T-helper 1 cell (primary cell): Measurements from ENCODE around the gene PRC1.
"Not testable (repeated sequence)": the region's sequence is repeated elsewhere in the genome, so short reads cannot be mapped to it uniquely, and the experiment has no call there.

Experiments used
- DNase-seq, 5 donors: peaks; one replicate each; pipeline ENCODE4 v3.0.0-alpha.2; 2012 to 2020
- total RNA-seq, 4 donors: gene quantifications; one replicate each; lab custom pipeline; 2026; lab: John Stamatoyannopoulos, UW

PRC1 gene
- 0.54 to 2.1 (median 1.6) reads per million in 4 donors for total RNA-seq

DNA sequence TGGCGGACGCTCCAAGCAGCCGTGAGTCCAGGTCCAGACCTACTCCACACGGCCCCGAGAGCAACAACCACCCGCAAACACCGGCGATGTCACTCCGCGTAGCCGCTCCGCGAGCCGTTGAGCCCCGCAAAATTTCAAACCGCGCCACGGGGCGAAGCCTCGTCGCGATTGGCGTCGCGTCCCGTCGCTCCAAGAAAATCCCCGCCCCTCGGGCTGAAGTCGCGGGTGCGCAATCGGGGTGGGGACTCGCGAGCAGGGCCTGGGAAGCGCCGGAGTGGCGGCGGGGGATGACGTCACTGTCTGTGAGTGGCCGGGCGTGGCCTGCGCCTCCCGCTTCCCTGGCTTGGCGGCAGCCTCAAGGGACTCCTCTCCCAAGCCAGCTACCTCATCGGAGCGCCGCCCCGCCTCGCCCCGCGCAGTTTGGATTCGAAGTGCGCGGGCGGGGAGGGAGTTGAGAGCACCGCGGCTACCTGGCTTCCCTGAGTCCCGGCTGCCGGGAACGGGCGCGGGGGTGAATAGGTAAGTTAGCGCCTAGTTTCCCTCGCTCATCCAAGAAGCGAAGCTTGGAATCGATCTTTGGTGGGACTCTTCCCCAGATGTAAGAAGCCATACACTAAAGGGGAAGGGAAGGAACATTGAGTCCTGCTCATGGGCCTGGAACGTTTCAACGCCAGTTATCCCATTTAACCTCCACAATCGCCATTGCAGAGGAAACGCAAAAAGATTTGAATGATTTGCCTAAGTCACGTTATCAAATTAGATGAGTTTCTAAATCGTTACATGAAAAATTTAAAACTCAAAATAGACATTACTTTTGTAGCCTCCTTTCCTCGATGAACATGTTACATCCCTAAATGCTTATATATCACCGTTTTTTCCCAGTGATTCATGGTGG is at the start of gene PRC1:
TSS of gene PRC1 (minus strand) at position 119 of the 895 bp plus-strand sequence. CDS start at position 1, 118 bp downstream.
- DNase-seq = peak; percentile 98 to 99 (median 98)

GRCh38 chr15:91043202-91043874 is 49.0 kb upstream of the PRC1 start:
- DNase-seq = no peak

GRCh38 chr15:91040856-91041255 is 46.5 kb upstream of the PRC1 start:
- DNase-seq = no peak

- DNase-seq = no peak
These were observed 45.7 kb upstream of the PRC1 start for GRCh38 chr15:91039996-91040395.

DNA sequence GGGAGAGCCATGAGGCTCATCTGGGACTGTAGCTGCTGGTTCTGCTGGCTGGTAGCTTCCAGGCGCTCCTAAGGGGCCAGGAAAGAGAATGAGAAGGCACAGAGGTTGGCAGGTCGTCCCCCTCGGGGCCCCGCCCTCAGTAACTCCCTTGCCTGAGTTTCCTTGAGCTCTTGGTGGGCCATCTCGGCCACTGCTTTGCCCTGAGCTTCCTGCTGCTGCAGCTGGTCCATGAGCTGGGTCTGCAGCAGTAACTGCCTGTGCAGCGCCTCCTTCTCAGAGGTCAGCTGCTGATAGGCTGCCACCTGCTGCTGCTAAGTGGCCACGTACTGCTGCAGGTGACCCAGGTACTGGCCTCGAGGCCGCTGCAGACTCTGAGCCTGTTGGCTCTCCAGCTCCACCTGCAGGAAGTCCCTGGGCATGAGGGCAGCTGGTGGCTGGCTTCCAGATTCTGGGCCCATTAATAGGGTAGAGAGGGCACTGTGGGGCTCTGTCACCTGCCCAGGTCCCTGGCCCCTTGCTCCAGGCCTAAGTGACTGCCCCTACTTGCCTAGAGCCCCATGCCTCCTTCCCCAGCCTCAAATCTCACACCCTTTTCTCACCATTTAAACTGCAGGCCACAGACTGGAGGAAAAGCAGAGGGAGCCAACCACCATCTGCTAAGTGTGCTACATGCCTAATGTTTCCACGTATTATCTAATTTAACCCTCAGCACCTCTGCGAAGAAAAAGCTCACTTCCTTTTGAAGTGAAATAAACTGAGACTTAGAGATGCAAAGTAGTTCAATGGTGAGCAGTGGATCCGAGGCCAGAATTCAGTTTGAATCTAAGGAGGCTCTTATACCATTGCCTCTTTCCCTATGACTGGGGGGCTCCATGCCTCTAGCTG is 38.8 kb upstream of the PRC1 start:
- peak in 4 of 5 donors; percentile 23 to 52 (median 41) for DNase-seq

DNA sequence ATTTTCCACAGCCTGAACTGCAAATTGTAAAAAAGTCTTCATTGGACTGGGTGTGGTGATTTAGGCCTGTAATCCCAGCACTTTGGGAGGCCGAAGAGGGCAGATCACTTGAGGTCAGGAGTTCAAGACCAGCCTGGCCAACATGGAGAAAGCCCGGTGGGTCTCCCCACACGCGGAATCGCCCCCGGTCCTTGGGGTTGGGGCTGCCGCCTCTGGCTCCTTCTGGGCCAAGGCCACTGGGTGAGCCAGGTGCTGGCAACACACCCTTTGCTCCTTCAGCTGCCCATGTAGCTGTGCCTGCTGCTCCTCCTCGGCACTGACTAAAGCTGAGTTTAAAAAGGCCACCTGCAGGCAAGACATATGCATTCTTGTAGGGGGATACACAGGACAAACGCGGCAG is 37.5 kb upstream of the PRC1 start:
- DNase-seq = no peak

DNA sequence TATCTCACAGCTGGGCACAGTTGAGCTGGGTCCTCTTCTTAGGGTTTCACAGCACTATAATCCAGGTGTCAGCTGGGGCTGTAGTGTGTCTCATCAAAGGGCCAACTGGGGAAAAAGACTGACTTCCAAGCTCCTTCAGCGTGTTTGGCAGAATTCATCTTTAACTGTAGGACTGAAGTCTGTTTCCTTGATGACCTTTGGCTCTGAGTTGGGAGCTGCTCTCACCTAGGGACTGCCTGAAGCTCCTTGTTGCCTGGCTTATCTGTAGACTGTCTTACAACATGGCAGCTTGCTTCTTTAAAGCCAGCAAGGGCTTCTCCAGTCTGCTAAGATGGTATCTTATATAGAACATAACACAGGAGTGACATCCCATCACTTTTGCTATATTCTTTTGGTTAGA is 33.3 kb upstream of the PRC1 start:
- no peak for DNase-seq

DNA sequence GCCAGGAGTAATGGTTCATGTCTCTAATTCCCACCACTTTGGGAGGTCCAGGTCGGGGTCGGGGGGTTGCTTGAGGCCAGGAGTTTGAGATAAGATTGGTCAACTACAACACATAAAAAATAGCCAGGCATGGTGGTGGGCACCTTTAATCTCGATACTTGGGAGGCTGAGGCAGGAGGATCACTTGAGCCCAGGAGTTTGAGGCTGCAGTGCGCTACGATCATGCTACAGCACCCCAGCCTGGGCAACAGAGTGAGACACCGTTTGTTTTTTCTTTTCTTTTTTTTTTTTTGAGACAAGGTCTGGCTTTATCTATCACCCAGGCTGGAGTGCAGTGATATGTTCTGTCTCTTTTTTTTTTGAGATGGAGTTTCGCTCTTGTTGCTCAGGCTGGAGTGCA is 29.4 kb upstream of the PRC1 start:
- DNase-seq = no peak

DNA sequence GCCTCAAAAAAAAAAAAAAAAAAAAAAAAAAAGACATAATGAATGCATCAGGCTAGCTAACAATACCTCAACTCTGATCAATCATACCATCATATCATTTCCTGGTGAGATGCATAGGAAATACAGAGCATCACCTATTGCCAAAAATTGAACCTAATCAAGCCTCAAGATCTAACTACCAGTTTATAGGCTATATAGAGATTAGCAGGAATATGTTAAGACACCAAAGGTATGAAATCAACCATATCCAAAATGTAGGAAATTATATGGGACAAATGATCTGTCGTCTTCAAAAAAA is 28.4 kb upstream of the PRC1 start:
- no peak for DNase-seq

- DNase-seq = peak; percentile 61 to 82 (median 75)
These were observed 27.9 kb upstream of the PRC1 start, which contains the start of gene VPS33B for GRCh38 chr15:91022075-91022831. TSS of gene VPS33B (minus strand) at chr15:91022594. CDS start at chr15:91022249, 345 bp downstream.

DNA sequence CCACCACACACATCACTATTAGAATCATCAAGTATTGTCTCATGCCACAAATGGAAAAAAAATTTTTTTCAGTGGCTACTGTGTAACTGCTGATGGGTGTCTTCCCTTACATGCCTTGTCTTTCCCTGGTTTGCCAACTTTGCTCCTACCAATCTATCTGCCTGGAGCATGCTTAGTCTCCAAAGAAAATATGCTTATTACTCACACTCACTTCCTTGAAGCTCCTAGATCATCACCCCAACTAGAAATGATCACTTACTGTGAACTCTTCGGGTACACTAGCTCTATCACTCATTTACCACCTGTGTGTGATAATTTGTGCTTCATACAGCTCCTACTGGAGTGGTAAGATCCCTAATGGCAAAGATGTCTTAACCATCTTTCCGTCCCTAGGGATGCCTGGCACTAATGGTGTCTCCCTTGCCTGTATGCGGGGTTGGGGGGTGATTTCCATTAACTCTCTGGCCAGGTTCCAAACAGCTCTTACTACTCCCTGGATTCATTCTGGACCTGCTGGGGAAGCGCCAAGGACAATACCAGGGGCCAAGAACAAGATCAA is 27.3 kb upstream of the PRC1 start:
- DNase-seq = no peak

DNA sequence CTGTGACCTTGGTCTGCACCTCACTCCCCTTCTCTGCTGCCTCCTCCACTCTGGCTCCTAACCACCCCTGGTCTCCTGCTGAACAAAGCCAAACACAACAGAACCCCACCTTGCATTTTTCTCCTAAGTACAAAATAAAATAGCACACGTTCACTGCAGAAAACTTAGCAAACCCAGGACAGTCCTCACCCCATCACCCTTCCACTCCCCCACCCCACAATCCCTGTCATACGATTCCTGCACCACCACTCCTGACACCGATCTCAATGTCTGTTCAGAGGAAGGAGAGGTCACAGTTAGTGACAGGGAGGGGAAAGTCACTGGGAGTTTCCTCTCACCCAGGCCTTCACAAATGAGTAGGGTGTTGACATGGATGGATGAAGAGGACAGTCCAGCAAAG is 23.8 kb upstream of the PRC1 start:
- no peak for DNase-seq

- DNase-seq = no peak
These were observed 23.4 kb upstream of the PRC1 start for GRCh38 chr15:91017716-91018115.

DNA sequence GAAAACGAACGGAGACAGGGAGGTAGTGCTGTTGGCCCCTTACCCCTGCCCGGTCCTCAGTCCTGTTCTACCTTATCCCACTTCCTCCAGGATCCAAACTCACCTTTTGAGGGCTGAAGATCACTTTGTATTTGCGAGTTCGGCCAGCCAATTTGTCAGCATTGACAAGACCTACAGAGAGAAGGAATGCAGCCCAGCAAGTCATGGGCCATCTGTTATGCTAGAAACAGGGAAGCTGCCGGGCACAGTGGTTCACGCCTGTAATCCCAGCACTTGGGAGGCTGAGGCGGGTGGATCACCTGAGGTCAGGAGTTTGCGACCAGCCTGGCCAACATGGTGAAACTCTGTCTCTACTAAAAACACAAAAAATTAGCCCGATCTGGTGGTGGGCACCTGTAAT is 19.4 kb upstream of the PRC1 start:
- DNase-seq = not testable (repeated sequence)

DNA sequence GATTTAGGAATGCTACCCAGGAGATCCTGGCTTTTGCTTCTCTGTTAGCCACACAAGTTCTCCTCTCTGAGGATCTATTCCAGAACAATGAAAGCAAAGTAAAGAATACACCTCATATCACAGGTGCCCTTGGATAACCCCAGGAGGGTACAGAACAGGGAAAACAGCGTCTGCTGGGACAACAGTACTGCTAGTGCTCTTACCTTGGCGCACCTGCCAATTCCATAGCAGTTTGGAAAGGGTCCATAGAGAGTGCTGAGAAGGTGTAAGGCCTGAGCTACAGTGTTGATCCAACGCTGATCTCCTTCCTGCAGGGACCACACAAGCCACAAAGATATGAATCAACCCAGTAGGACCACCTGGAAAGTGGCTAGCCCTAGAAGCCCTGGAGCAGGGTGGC is 12.9 kb upstream of the PRC1 start:
- DNase-seq = no peak

- no peak for DNase-seq
These were observed 6.9 kb upstream of the PRC1 start for GRCh38 chr15:91001209-91001608.

GRCh38 chr15:90998737-90999136 is 4.4 kb upstream of the PRC1 start:
- DNase-seq = no peak

- DNase-seq = peak in 2 of 5 donors; percentile 1 to 13
These were observed 297 bp downstream of the PRC1 start for GRCh38 chr15:90994059-90994416.

- DNase-seq = no peak
These were observed 2.6 kb downstream of the PRC1 start for GRCh38 chr15:90991587-90992285.

GRCh38 chr15:90990446-90990845 is 3.9 kb downstream of the PRC1 start:
- DNase-seq = no peak

- DNase-seq = no peak
These were observed 5.1 kb downstream of the PRC1 start for GRCh38 chr15:90989040-90989768.
